Hepatocyte (in vitro differentiated cells): ENCODE results near the gene CENPP.

ENCODE experiments used
- CTCF ChIP-seq: fragments of 200-600 bp; sonication (generic); IDR thresholded peaks from 2 replicates; pipeline ENCODE4 v1.5.1; 2016; ENCODE audit warnings: antibody characterized with exemption, mild to moderate bottlenecking; ENCODE audit not compliant: poor library complexity
- EZH2 ChIP-seq: fragments of 200-600 bp; sonication (generic); IDR thresholded peaks from 2 replicates; pipeline ENCODE4 v1.6.1; 2016; ENCODE audit warnings: antibody characterized with exemption, mild to moderate bottlenecking, borderline replicate concordance
- EZH2phosphoT487 ChIP-seq: fragments of 200-600 bp; sonication (generic); IDR thresholded peaks from one replicate; pipeline ENCODE4 v1.6.1; 2018; ENCODE audit warnings: antibody characterized with exemption, mild to moderate bottlenecking, low read depth, moderate library complexity; ENCODE audit not compliant: unreplicated experiment, severe bottlenecking

DNA sequence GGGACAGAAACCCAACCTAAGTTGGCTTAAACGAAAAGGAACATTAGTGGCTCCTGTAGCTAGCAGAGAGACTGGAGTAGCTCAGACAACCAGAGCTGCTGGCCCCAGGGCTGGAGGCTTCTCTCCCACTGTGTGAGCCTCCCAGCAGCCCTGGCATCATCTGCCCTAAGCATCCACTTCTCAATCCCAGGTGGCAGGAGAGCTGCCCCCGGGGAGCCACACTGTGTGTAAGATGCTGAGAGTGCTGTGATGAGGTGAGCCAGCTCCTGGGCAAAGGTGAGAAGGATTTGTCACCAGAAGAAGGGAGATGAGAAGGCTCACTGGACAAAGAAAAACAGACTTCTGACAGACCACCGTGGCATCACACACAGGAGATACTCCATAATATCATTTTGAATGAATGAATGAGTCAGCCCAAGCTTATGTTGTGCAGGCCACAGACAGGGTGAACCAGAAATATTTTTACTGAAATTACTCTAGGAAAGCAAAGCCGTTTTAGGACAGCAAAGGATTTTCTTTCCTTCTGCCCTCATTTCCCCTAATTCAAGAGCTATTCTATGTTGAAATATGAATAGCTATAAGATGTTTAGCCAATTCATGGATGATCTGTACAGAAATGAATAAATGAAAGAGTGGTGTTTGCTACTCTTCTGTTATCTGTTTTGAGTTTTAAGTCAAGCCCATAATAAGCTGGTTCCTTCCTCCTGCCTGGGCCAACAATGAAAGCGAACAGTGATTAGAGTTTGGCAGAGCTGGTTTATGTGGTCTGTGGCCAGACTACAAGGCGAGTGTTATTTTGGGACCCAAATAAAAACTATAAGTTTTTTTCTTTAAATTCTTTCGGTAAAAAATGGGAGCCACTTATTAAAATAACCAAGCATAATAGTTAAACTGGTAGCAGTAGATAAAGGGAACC is 267.5 kb downstream of the CENPP start:
- TF ChIP-seq EZH2 (no peak), CTCF (no peak), EZH2phosphoT487 (no peak)
